H9 (cell line): ENCODE results near the gene MTMR1. TPM values are rescaled to one million over a fixed set of nuclear protein-coding genes. Genes with fewer than 3 reads are reported as not detected.

Source experiments
- DNase-seq: peaks from one replicate; pipeline ENCODE4 v3.0.0-alpha.2; 2017
- H2AFZ ChIP-seq: one replicate; pipeline ENCODE4 v1.6.1; 2013; ENCODE audit warnings: mild to moderate bottlenecking, low read length, control low read depth, moderate library complexity
- H2AK5ac ChIP-seq: 2 replicates; pipeline ENCODE4 v1.6.1; 2013; ENCODE audit warnings: low read length, control low read depth, mixed read lengths; ENCODE audit not compliant: insufficient read length
- H2BK120ac ChIP-seq: one replicate; pipeline ENCODE4 v1.6.1; 2013; ENCODE audit warnings: low read depth, mild to moderate bottlenecking, low read length, control low read depth, inconsistent platforms; ENCODE audit not compliant: poor library complexity, severe bottlenecking
- H2BK12ac ChIP-seq: 2 replicates; pipeline ENCODE4 v1.6.1; 2013; ENCODE audit warnings: low read length, control low read depth, mixed read lengths, low read depth; ENCODE audit not compliant: insufficient read length
- H2BK15ac ChIP-seq: 2 replicates; pipeline ENCODE4 v1.6.1; 2013; ENCODE audit warnings: low read depth, low read length, control low read depth
- H2BK20ac ChIP-seq: one replicate; pipeline ENCODE4 v1.6.1; 2013; ENCODE audit warnings: low read depth, mild to moderate bottlenecking, low read length, control low read depth, inconsistent platforms; ENCODE audit not compliant: poor library complexity, severe bottlenecking
- H2BK5ac ChIP-seq: 2 replicates; pipeline ENCODE4 v1.6.1; 2013; ENCODE audit warnings: low read length, control low read depth, mixed read lengths; ENCODE audit not compliant: insufficient read length
- H3K14ac ChIP-seq: 2 replicates; pipeline ENCODE4 v1.6.1; 2013; ENCODE audit warnings: low read length, control low read depth; ENCODE audit not compliant: insufficient read depth
- H3K18ac ChIP-seq: 2 replicates; pipeline ENCODE4 v1.6.1; 2013; ENCODE audit warnings: low read depth, mild to moderate bottlenecking, mixed read lengths, low read length, control low read depth; ENCODE audit not compliant: insufficient read length
- H3K23ac ChIP-seq: 2 replicates; pipeline ENCODE4 v1.6.1; 2013; ENCODE audit warnings: low read length, control low read depth, mixed read lengths, low read depth; ENCODE audit not compliant: insufficient read length
- H3K23me2 ChIP-seq: 2 replicates; pipeline ENCODE4 v1.6.1; 2013; ENCODE audit warnings: low read depth, mild to moderate bottlenecking, mixed read lengths, low read length, control low read depth; ENCODE audit not compliant: insufficient read length, poor library complexity, severe bottlenecking
- H3K27ac ChIP-seq: 2 replicates; pipeline ENCODE4 v1.5.1; 2013; ENCODE audit warnings: low read length, control low read depth, mixed read lengths, low read depth; ENCODE audit not compliant: insufficient read length
- H3K27me3 ChIP-seq: 2 replicates; pipeline ENCODE4 v1.6.1; 2013; ENCODE audit warnings: low read length, control low read depth, inconsistent platforms; ENCODE audit not compliant: insufficient read depth
- H3K4ac ChIP-seq: 2 replicates; pipeline ENCODE4 v1.6.1; 2013; ENCODE audit warnings: low read depth, mild to moderate bottlenecking, control low read depth, inconsistent platforms, low read length, moderate library complexity
- H3K4me1 ChIP-seq: 2 replicates; pipeline ENCODE4 v1.6.1; 2013; ENCODE audit warnings: low read length, control low read depth, inconsistent platforms; ENCODE audit not compliant: insufficient read depth
- H3K4me2 ChIP-seq: 2 replicates; pipeline ENCODE4 v1.6.1; 2013; ENCODE audit warnings: low read length, control low read depth, mixed read lengths; ENCODE audit not compliant: insufficient read length, insufficient read depth
- H3K56ac ChIP-seq: 2 replicates; pipeline ENCODE4 v1.6.1; 2013; ENCODE audit warnings: low read depth, mild to moderate bottlenecking, mixed read lengths, low read length, control low read depth; ENCODE audit not compliant: insufficient read length
- H3K79me1 ChIP-seq: 2 replicates; pipeline ENCODE4 v1.6.1; 2013; ENCODE audit warnings: low read depth, mild to moderate bottlenecking, moderate library complexity, low read length, control low read depth, inconsistent platforms; ENCODE audit not compliant: insufficient read depth, poor library complexity, severe bottlenecking
- H3K79me2 ChIP-seq: 2 replicates; pipeline ENCODE4 v1.6.1; 2013; ENCODE audit warnings: low read length, control low read depth, inconsistent platforms; ENCODE audit not compliant: insufficient read depth
- H3K9ac ChIP-seq: 2 replicates; pipeline ENCODE4 v1.6.1; 2013; ENCODE audit warnings: low read length, control low read depth, mixed read lengths; ENCODE audit not compliant: insufficient read length; ENCODE audit errors: extremely low read depth
- H3K9me3 ChIP-seq: one replicate; pipeline ENCODE4 v1.6.1; 2013; ENCODE audit warnings: low read depth, low read length, inconsistent platforms; ENCODE audit not compliant: control insufficient read depth
- H3T11ph ChIP-seq: one replicate; pipeline ENCODE4 v1.6.1; 2013; ENCODE audit warnings: mild to moderate bottlenecking, low read length, control low read depth, inconsistent platforms
- H4K20me1 ChIP-seq: one replicate; pipeline ENCODE4 v1.6.1; 2013; ENCODE audit not compliant: control insufficient read depth, insufficient read length, insufficient read depth
- H4K5ac ChIP-seq: 2 replicates; pipeline ENCODE4 v1.6.1; 2013; ENCODE audit warnings: low read depth, mild to moderate bottlenecking, mixed read lengths, low read length, control low read depth; ENCODE audit not compliant: insufficient read length
- H4K8ac ChIP-seq: replicated peaks from 2 replicates; pipeline ENCODE4 v1.6.1; 2013; ENCODE audit warnings: low read length, control low read depth, mixed read lengths, low read depth; ENCODE audit not compliant: insufficient read length
- H4K91ac ChIP-seq: 2 replicates; pipeline ENCODE4 v1.6.1; 2013; ENCODE audit warnings: low read depth, mild to moderate bottlenecking, moderate library complexity, mixed read lengths, low read length, control low read depth; ENCODE audit not compliant: insufficient read length
- H3K27ac Mint-ChIP-seq, 3 experiments: 2 replicates in 2 of 3; 3 replicates in 1 of 3; pipeline ENCODE4 v1.8.0; 2020 to 2021; ENCODE audit warnings: mixed read lengths in 3 of 3, mild to moderate bottlenecking in 1 of 3, moderate library complexity in 1 of 3
- H3K27me3 Mint-ChIP-seq: 2 replicates; pipeline ENCODE4 v1.8.0; 2021; ENCODE audit warnings: low read depth, mild to moderate bottlenecking, moderate library complexity, mixed read lengths
- H3K36me3 Mint-ChIP-seq, 3 experiments: 2 replicates in 2 of 3; 3 replicates in 1 of 3; pipeline ENCODE4 v1.8.0; 2020 to 2021; ENCODE audit warnings: low read depth in 3 of 3, mixed read lengths in 3 of 3; ENCODE audit not compliant: insufficient read depth in 1 of 3
- H3K4me1 Mint-ChIP-seq, 2 experiments: 2 replicates each; pipeline ENCODE4 v1.8.0; 2020; ENCODE audit warnings: mixed read lengths in 2 of 2
- H3K4me3 Mint-ChIP-seq, 2 experiments: 2 replicates in 1 of 2; 3 replicates in 1 of 2; pipeline ENCODE4 v1.8.0; 2020 to 2021; ENCODE audit warnings: mild to moderate bottlenecking in 2 of 2, mixed read lengths in 2 of 2, moderate library complexity in 1 of 2
- H3K9me3 Mint-ChIP-seq, 2 experiments: 2 replicates in 1 of 2; 3 replicates in 1 of 2; pipeline ENCODE4 v1.8.0; 2020; ENCODE audit warnings: mild to moderate bottlenecking in 2 of 2, mixed read lengths in 2 of 2, moderate library complexity in 1 of 2
- WGBS: extraction: QIAGEN DNeasy Blood & Tissue Kit; methylation state at CpG from one replicate; pipeline ENCODE4 v1.1.7; 2013; ENCODE audit warnings: missing lambda C conversion rate, low lambda C conversion rate, mixed read lengths; ENCODE audit not compliant: insufficient read length; ENCODE audit errors: extremely low coverage; 5-methylcytosine and 5-hydroxymethylcytosine counted together
- total RNA-seq: library from RNA; stranded (reverse); gene quantifications from 2 replicates; pipeline ENCODE4 v1.2.1, GENCODE V29; 2021
- TF ChIP-seq, protein P1 (sequence below): fragments of 200-600 bp; sonication (generic); conservative IDR thresholded peaks from 3 replicates; pipeline ENCODE4 v1.8.0; 2021; ENCODE audit warnings: antibody characterized with exemption, mild to moderate bottlenecking

Gene MTMR1
- total RNA-seq, 1 experiment from 2014 or later = 25.2 TPM

DNA sequence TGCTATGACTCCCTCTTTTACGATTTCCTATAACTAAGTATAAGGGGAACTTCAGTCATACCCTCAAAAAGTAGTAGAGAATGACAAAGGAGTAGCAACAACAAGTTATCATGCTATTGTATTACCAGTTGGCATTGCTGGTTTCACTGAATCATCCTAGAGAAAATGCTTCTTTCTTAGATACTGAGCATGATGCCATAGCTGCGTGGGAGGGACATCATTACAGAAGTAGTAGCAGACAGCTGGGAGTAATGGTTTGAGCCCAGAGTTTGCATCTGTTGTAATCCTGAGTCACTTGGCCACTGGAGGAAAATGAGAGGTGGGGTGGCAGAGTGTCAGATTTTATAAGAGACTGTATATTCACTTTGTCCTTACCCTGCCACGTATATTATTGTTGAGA, 38.6 kb downstream of the MTMR1 start:
- Histone ChIP-seq H2AFZ (no peak overlapping the region), H2BK12ac (no peak overlapping the region), H3K27me3 (no peaks in the 10 kb centered on the region), H2BK20ac (no peak overlapping the region), H2AK5ac (no peak overlapping the region), H4K5ac (no peak overlapping the region), H3K14ac (no peak overlapping the region), H3K4ac (no peak overlapping the region), H2BK15ac (no peak overlapping the region), H2BK5ac (no peak overlapping the region), H3K27ac (no peak overlapping the region), H3K9ac (no peak overlapping the region), H3K9me3 (no peaks in the 10 kb centered on the region), H3K79me2 (no peaks in the 10 kb centered on the region), H4K91ac (no peak overlapping the region), H4K20me1 (no peaks in the 10 kb centered on the region), H2BK120ac (no peak overlapping the region), H4K8ac (no peak overlapping the region), H3K23ac (no peak overlapping the region), H3K4me1 (no peaks in the 10 kb centered on the region), H3K18ac (no peak overlapping the region), H3K79me1 (no peaks in the 10 kb centered on the region), H3K4me2 (no peak overlapping the region), H3K56ac (no peak overlapping the region), H3T11ph (no peak overlapping the region), H3K23me2 (no peaks in the 10 kb centered on the region)
- WGBS = no CpG with 5 or more reads among the region's 3 CpGs
- H3K27ac Mint-ChIP-seq = no peak overlapping the region
- no peaks in the 10 kb centered on the region for H3K27me3 Mint-ChIP-seq
- no peak overlapping the region for H3K4me3 Mint-ChIP-seq
- H3K36me3 Mint-ChIP-seq = peaks cover 7 to 53% (median 22%) of the 10 kb centered on the region in 3 experiments
- no peaks in the 10 kb centered on the region for H3K4me1 Mint-ChIP-seq
- H3K9me3 Mint-ChIP-seq = peaks cover 53 to 65% of the 10 kb centered on the region in 2 experiments
- TF ChIP-seq, protein P1, sequence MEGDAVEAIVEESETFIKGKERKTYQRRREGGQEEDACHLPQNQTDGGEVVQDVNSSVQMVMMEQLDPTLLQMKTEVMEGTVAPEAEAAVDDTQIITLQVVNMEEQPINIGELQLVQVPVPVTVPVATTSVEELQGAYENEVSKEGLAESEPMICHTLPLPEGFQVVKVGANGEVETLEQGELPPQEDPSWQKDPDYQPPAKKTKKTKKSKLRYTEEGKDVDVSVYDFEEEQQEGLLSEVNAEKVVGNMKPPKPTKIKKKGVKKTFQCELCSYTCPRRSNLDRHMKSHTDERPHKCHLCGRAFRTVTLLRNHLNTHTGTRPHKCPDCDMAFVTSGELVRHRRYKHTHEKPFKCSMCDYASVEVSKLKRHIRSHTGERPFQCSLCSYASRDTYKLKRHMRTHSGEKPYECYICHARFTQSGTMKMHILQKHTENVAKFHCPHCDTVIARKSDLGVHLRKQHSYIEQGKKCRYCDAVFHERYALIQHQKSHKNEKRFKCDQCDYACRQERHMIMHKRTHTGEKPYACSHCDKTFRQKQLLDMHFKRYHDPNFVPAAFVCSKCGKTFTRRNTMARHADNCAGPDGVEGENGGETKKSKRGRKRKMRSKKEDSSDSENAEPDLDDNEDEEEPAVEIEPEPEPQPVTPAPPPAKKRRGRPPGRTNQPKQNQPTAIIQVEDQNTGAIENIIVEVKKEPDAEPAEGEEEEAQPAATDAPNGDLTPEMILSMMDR = no peak
- no peak for DNase-seq
